Lung (tissue), 12 donors: Measurements from ENCODE around the gene TAF6. TPM values are rescaled to one million over a fixed set of nuclear protein-coding genes. Genes with fewer than 3 reads are reported as not detected.

ENCODE experiments used
- ATAC-seq: fragments of 200-7000 bp; cut with Tn5 transposase; one replicate; pipeline ENCODE4 v1.9.1; 2020; ENCODE audit warnings: moderate number of reproducible peaks; ENCODE audit not compliant: insufficient read depth, low FRiP score
- DNase-seq, 3 donors: peaks; one replicate each; pipeline ENCODE4 v3.0.0-alpha.2; 2013 to 2017
- H3K27ac ChIP-seq, 2 donors: one replicate each; pipeline ENCODE4 v1.5.1; 2013; ENCODE audit warnings: mild to moderate bottlenecking in 2 of 2, moderate library complexity in 2 of 2, control low read depth in 1 of 2, inconsistent platforms in 1 of 2, low read depth in 1 of 2, low read length in 1 of 2
- H3K27me3 ChIP-seq, 3 donors: one replicate each; pipeline ENCODE4 v1.5.1; 2013; ENCODE audit warnings: low read length in 2 of 3; ENCODE audit not compliant: control insufficient read depth in 3 of 3, insufficient read depth in 3 of 3
- H3K36me3 ChIP-seq, 4 donors: one replicate each; pipeline ENCODE4 v1.5.1; 2013; ENCODE audit warnings: low read length in 4 of 4, mild to moderate bottlenecking in 1 of 4, moderate library complexity in 1 of 4; ENCODE audit not compliant: control insufficient read depth in 4 of 4, insufficient read depth in 4 of 4
- H3K4me1 ChIP-seq, 5 donors: one replicate each; pipeline ENCODE4 v1.5.1; 2013; ENCODE audit warnings: low read length in 5 of 5, mild to moderate bottlenecking in 2 of 5, moderate library complexity in 1 of 5; ENCODE audit not compliant: control insufficient read depth in 5 of 5, insufficient read depth in 5 of 5
- H3K4me3 ChIP-seq: one replicate; pipeline ENCODE4 v1.5.1; 2013; ENCODE audit warnings: mild to moderate bottlenecking, control low read depth, moderate library complexity
- H3K9ac ChIP-seq, 2 donors: one replicate each; pipeline ENCODE4 v1.5.1; 2013; ENCODE audit warnings: low read length in 2 of 2, control low read depth in 1 of 2; ENCODE audit not compliant: insufficient read depth in 1 of 2
- H3K9me3 ChIP-seq, 4 donors: one replicate each; pipeline ENCODE4 v1.5.1; 2013; ENCODE audit warnings: low read length in 3 of 4, mild to moderate bottlenecking in 1 of 4, moderate library complexity in 1 of 4; ENCODE audit not compliant: control insufficient read depth in 4 of 4, insufficient read depth in 3 of 4
- WGBS, 2 donors: extraction: QIAGEN DNeasy Blood & Tissue Kit; methylation state at CpG; one replicate each; pipeline ENCODE4 v1.1.7; 2013; 5-methylcytosine and 5-hydroxymethylcytosine counted together
- polyA plus RNA-seq, 2 donors: library from polyadenylated mRNA; stranded (reverse); fragments of 200-250 nt; gene quantifications; one replicate each; pipeline ENCODE4 v1.2.1, GENCODE V29; 2013
- total RNA-seq, 2 donors: library from RNA; depleted of rRNA in 1 of 2; stranded (reverse); fragments of >200 nt in 1 of 2; gene quantifications; one replicate each; pipeline ENCODE4 v1.2.1, GENCODE V29; 2014 to 2021
- TF ChIP-seq, protein P1 (sequence below): IDR thresholded peaks from 2 replicates; pipeline ENCODE4 v1.5.1; 2012; ENCODE audit warnings: mild to moderate bottlenecking; ENCODE audit errors: control extremely low read depth, extremely low read depth
- donor health status: control.
- donor health status: control.
- donor health status: Bipolar disorder and iron deficiency.
- donor health status: healthy.
- donor health status: DM: yes; HTN: yes; CAD: no.

TAF6 gene
- total and polyA plus RNA-seq, 4 donors: 31.5 to 51.5 (median 37.9) TPM

DNA sequence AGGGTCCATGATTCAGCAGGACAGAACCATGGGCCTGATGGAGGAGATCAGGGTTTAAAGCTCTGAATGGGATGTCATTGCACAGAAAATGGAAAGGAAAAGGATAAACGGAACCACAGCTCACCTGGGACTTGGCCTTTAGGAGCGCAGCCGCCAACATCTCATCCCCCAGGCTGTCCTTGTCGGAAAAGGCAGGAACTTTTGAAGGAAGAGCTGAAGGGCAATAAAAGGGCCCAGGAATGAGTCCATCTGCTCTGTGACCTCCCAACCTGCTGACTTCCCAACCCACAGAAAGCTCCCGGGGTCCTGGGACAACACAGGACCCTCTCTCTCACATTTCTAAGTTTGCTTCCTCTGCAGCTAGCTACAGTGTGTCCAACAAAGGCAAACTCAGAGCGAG lies 43.7 kb downstream of the TAF6 start:
- no peaks in the 10 kb centered on the region for H3K27me3 ChIP-seq
- no peak overlapping the region for H3K9ac ChIP-seq
- H3K4me3 ChIP-seq: no peak overlapping the region
- peaks cover 11 to 28% (median 20%) of the 10 kb centered on the region in 4 donors for H3K9me3 ChIP-seq
- H3K36me3 ChIP-seq: peaks cover 58 to 82% (median 71%) of the 10 kb centered on the region in 4 donors
- WGBS, 2 donors: 95% methylated on average over 6 of the region's 6 CpGs
- H3K4me1 ChIP-seq: peaks cover 0 to 12% (median 5%) of the 10 kb centered on the region in 5 donors
- TF ChIP-seq, protein P1, sequence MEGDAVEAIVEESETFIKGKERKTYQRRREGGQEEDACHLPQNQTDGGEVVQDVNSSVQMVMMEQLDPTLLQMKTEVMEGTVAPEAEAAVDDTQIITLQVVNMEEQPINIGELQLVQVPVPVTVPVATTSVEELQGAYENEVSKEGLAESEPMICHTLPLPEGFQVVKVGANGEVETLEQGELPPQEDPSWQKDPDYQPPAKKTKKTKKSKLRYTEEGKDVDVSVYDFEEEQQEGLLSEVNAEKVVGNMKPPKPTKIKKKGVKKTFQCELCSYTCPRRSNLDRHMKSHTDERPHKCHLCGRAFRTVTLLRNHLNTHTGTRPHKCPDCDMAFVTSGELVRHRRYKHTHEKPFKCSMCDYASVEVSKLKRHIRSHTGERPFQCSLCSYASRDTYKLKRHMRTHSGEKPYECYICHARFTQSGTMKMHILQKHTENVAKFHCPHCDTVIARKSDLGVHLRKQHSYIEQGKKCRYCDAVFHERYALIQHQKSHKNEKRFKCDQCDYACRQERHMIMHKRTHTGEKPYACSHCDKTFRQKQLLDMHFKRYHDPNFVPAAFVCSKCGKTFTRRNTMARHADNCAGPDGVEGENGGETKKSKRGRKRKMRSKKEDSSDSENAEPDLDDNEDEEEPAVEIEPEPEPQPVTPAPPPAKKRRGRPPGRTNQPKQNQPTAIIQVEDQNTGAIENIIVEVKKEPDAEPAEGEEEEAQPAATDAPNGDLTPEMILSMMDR: no peak
- ATAC-seq (no peak), DNase-seq (no peak)
- H3K27ac ChIP-seq: no peak overlapping the region

DNA sequence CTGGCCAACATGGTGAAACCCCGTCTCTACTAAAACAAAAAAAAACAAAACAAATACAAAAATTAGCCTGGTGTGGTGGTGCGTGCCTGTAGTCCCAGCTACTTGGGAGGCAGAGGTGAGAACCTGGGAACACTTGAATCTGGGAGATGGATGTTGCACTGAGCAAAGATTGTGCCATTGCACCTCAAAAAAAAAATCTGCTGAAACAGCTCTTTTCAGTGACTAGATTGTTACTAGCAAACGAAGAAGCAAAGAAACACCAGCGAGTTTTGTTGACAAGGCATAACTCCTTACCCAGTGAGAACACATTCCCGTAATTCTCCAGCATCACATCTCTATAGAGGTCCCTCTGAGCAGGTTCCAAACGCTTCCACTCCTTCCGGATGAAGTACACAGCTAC lies 44.3 kb downstream of the TAF6 start:
- 94% methylated on average over 7 of the region's 7 CpGs for WGBS, 2 donors
- Histone ChIP-seq H3K36me3 (peaks cover 64 to 85% (median 75%) of the 10 kb centered on the region in 4 donors), H3K27me3 (no peaks in the 10 kb centered on the region), H3K27ac (no peak overlapping the region), H3K9me3 (peaks cover 11 to 28% (median 24%) of the 10 kb centered on the region in 4 donors), H3K4me1 (peaks cover 0 to 6% (median 0%) of the 10 kb centered on the region in 5 donors), H3K4me3 (no peak overlapping the region), H3K9ac (no peak overlapping the region)
- TF ChIP-seq, protein P1: no peak
- ATAC-seq (no peak), DNase-seq (no peak)

DNA sequence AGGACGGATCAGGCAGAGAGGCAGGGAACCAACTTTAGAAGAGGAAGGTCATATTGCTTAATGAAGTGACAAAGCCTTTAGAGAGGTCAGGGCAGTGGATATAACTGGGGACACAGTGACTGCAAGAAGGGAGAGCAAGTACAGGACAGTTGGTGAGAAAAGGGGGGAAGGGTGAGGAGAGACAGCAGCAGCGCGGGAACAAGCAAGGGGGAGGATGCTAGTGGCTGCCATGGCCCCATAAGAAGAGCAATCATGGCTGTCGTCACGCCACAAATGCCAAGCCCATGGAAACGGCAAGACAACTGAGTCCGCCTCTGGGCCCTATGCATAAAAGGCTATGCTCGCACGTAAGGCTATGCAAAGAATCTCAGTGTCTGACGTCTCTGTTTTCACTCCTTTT lies 46.7 kb downstream of the TAF6 start:
- H3K27ac ChIP-seq: no peak overlapping the region
- H3K27me3 ChIP-seq: no peaks in the 10 kb centered on the region
- H3K36me3 ChIP-seq: peaks cover 64 to 81% (median 70%) of the 10 kb centered on the region in 4 donors
- no peak overlapping the region for H3K9ac ChIP-seq
- H3K4me3 ChIP-seq: no peak overlapping the region
- ATAC-seq: no peak
- H3K4me1 ChIP-seq: no peaks in the 10 kb centered on the region
- TF ChIP-seq, protein P1: no peak
- H3K9me3 ChIP-seq: peaks cover 11 to 28% (median 25%) of the 10 kb centered on the region in 4 donors
- DNase-seq: no peak
- WGBS, 2 donors: 98% methylated on average over 10 of the region's 10 CpGs

DNA sequence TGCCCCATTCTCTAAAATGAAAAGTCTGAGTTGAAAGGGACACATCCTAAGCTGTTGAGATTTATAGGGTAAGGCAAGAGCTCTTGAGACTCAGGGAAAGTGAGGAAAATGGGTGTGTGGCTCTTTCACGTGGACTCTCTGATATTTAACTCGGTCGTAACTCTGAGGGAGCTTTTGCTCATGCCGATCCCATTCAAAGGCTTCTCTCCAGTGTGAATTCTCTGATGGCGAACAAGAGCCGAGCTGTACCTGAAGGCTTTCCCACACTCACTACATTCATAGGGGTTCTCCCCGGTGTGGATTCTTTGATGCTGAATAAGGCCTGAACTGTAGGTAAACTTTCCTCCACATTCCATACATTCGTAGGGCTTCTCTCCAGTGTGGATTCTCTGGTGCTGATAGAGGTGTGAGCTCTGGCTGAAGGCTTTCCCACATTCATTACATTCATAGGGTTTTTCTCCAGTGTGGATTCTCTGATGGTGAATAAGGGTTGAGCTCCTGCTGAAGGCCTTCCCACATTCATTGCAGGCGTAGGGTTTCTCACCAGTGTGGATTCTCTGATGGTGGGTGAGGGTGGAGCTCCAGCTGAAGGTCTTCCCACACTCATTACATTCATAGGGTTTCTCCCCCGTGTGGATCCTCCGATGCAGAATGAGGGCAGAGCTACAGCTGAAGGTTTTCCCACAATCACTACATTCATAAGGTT lies 48.0 kb downstream of the TAF6 start:
- DNase-seq (no peak), ATAC-seq (no peak)
- Histone ChIP-seq H3K27me3 (no peaks in the 10 kb centered on the region), H3K9me3 (peaks cover 11 to 28% (median 25%) of the 10 kb centered on the region in 4 donors), H3K9ac (no peak overlapping the region), H3K4me3 (no peak overlapping the region), H3K27ac (no peak overlapping the region), H3K4me1 (peaks cover 0 to under 1% (median 0%) of the 10 kb centered on the region in 5 donors), H3K36me3 (peaks cover 55 to 71% (median 64%) of the 10 kb centered on the region in 4 donors)
- TF ChIP-seq, protein P1: no peak
- 98% methylated on average over 11 of the region's 11 CpGs for WGBS, 2 donors
